ENCODE results near the gene NCKAP5L. TPM values are rescaled to one million over a fixed set of nuclear protein-coding genes. Genes with fewer than 3 reads are reported as not detected.
A peak's percentile ranks its signal among the peaks of the same experiment; 100 is the strongest.

NCKAP5L gene
- total RNA-seq, 6 donors from 2014 or later, result 21.1 to 58.9 (median 30.8) TPM

GRCh38 chr12:49824895-49825294 lies 3.3 kb downstream of the NCKAP5L start:
- peak in 1 of 2 donors; percentile 64 for DNase-seq
- Histone ChIP-seq H3K27ac (peak overlapping the region; percentile 65 to 95 (median 93)), H3K4me3 (no peak overlapping the region), H3K9me3 (no peaks in the 10 kb centered on the region), H3K36me3 (peaks cover 0 to 3% (median 0%) of the 10 kb centered on the region in 4 donors), H3K27me3 (no peaks in the 10 kb centered on the region), H3K4me1 (peaks cover 52 to 64% (median 57%) of the 10 kb centered on the region in 4 donors)
- ATAC-seq (ENCODE audit: low FRiP score in 2 of 2), result peak in 1 of 2 donors; percentile 71
- peak in 1 of 4 donors; percentile 23 for TF ChIP-seq POLR2A (IDR thresholded peaks at IDR 0.05)
- TF ChIP-seq EP300 (IDR thresholded peaks at IDR 0.05), result no peak
- WGBS, 2 donors, result 63 to 67% methylated on average over 3 to 4 of the region's 4 CpGs

DNA sequence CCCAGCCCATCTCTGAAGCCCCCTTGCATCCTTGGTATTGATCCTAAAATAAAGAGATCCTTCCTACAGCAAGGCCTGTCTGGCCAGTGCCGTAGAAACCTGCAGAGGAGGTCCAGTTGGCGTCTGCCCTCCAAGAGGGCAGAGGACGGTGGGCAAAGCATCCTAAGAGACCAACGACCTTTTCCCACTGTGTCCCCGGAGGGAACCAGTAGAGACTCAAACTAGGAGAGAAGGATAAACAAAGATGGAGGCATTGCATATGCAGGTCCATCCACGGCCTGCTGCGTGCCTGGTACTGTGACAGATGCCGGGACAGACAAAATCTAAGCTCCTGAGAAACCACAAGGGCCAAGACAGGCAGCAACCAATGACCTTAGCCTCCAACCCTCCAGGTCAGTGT lies 3.8 kb downstream of the NCKAP5L start:
- H3K4me3 ChIP-seq, result no peak overlapping the region
- 88 to 89% methylated on average over 8 of the region's 8 CpGs for WGBS, 2 donors
- DNase-seq (no peak), ATAC-seq (ENCODE audit: low FRiP score in 2 of 2) (no peak)
- no peak for TF ChIP-seq EP300 (IDR thresholded peaks at IDR 0.05)
- no peak for TF ChIP-seq POLR2A (IDR thresholded peaks at IDR 0.05)
- TF ChIP-seq CTCF (IDR thresholded peaks at IDR 0.05), result no peak
- TF ChIP-seq POLR2AphosphoS5 (IDR thresholded peaks at IDR 0.05), result no peak
- no peaks in the 10 kb centered on the region for H3K27me3 ChIP-seq
- H3K27ac ChIP-seq, result peak overlapping the region; percentile 65 to 95 (median 93)
- no peaks in the 10 kb centered on the region for H3K9me3 ChIP-seq
- H3K4me1 ChIP-seq, result peaks cover 52 to 64% (median 58%) of the 10 kb centered on the region in 4 donors
- peaks cover 0 to 3% (median 0%) of the 10 kb centered on the region in 4 donors for H3K36me3 ChIP-seq

GRCh38 chr12:49823951-49824350 lies 4.3 kb downstream of the NCKAP5L start:
- no peaks in the 10 kb centered on the region for H3K27me3 ChIP-seq
- H3K4me1 ChIP-seq, result peaks cover 50 to 60% (median 54%) of the 10 kb centered on the region in 4 donors
- 92% methylated on average over 2 to 6 of the region's 6 CpGs for WGBS, 2 donors
- no peak for DNase-seq
- H3K9me3 ChIP-seq, result no peaks in the 10 kb centered on the region
- ATAC-seq (ENCODE audit: low FRiP score in 2 of 2), result no peak
- no peak overlapping the region for H3K4me3 ChIP-seq
- H3K36me3 ChIP-seq, result peaks cover 0 to 3% (median 0%) of the 10 kb centered on the region in 4 donors
- peak overlapping the region; percentile 37 to 95 (median 93) for H3K27ac ChIP-seq
- TF ChIP-seq POLR2AphosphoS5 (IDR thresholded peaks at IDR 0.05) (no peak), EP300 (IDR thresholded peaks at IDR 0.05) (no peak), POLR2A (IDR thresholded peaks at IDR 0.05) (no peak), CTCF (IDR thresholded peaks at IDR 0.05) (no peak)

- Histone ChIP-seq H3K27ac (no peak overlapping the region), H3K27me3 (no peaks in the 10 kb centered on the region), H3K4me3 (no peak overlapping the region), H3K36me3 (peaks cover 0 to 3% (median 0%) of the 10 kb centered on the region in 4 donors), H3K9me3 (no peaks in the 10 kb centered on the region), H3K4me1 (peaks cover 46 to 55% (median 51%) of the 10 kb centered on the region in 4 donors)
- ATAC-seq (ENCODE audit: low FRiP score in 2 of 2) (no peak), DNase-seq (no peak)
- TF ChIP-seq POLR2A (IDR thresholded peaks at IDR 0.05), result no peak
- no peak for TF ChIP-seq CTCF (IDR thresholded peaks at IDR 0.05)
- TF ChIP-seq EP300 (IDR thresholded peaks at IDR 0.05), result no peak
- TF ChIP-seq POLR2AphosphoS5 (IDR thresholded peaks at IDR 0.05), result no peak
- 100% methylated on average over 1 of the region's 1 CpG for WGBS, 2 donors
These were observed 4.9 kb downstream of the NCKAP5L start for GRCh38 chr12:49823350-49823749.

GRCh38 chr12:49821373-49822287 lies 6.6 kb downstream of the NCKAP5L start:
- no peak overlapping the region for H3K4me3 ChIP-seq
- peaks cover 39 to 45% (median 44%) of the 10 kb centered on the region in 4 donors for H3K4me1 ChIP-seq
- 80 to 81% methylated on average over 10 of the region's 10 CpGs for WGBS, 2 donors
- no peaks in the 10 kb centered on the region for H3K27me3 ChIP-seq
- peak overlapping the region in 3 of 4 donors; percentile 16 to 64 (median 55) for H3K27ac ChIP-seq
- H3K36me3 ChIP-seq, result peaks cover 0 to 3% (median 0%) of the 10 kb centered on the region in 4 donors
- ATAC-seq (ENCODE audit: low FRiP score in 2 of 2) (no peak), DNase-seq (no peak)
- no peak for TF ChIP-seq EP300 (IDR thresholded peaks at IDR 0.05)
- no peak for TF ChIP-seq POLR2A (IDR thresholded peaks at IDR 0.05)
- TF ChIP-seq CTCF (IDR thresholded peaks at IDR 0.05), result no peak
- no peak for TF ChIP-seq POLR2AphosphoS5 (IDR thresholded peaks at IDR 0.05)
- no peaks in the 10 kb centered on the region for H3K9me3 ChIP-seq
